ENCODE data around the gene RAPH1.

DNA sequence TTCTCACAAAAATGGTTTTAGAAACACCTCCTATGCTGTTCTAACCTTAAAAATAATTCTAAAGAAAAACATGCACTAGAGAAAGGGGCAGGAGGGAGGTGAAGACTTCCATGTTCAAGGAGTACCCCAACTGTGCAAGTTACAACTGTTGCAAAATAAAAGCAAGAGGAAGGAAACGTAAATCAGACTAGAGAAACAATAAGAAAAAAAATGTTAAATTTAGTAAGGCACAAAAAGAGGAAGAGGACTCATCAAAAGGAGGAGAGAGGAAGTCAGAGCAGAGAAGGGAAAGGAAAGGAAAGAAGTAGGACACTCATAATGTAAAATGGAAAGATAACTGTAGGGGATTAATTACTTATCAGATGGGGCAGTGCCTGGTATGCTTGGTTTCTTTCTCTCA is 34.1 kb downstream of the RAPH1 start:
- TF ChIP-seq, protein P1, sequence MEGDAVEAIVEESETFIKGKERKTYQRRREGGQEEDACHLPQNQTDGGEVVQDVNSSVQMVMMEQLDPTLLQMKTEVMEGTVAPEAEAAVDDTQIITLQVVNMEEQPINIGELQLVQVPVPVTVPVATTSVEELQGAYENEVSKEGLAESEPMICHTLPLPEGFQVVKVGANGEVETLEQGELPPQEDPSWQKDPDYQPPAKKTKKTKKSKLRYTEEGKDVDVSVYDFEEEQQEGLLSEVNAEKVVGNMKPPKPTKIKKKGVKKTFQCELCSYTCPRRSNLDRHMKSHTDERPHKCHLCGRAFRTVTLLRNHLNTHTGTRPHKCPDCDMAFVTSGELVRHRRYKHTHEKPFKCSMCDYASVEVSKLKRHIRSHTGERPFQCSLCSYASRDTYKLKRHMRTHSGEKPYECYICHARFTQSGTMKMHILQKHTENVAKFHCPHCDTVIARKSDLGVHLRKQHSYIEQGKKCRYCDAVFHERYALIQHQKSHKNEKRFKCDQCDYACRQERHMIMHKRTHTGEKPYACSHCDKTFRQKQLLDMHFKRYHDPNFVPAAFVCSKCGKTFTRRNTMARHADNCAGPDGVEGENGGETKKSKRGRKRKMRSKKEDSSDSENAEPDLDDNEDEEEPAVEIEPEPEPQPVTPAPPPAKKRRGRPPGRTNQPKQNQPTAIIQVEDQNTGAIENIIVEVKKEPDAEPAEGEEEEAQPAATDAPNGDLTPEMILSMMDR (IDR thresholded peaks at IDR 0.05) = no peak
- no peak for TF ChIP-seq POLR2A (IDR thresholded peaks at IDR 0.05)
